Activated CD4-positive, alpha-beta T cell treated with anti-CD3 and anti-CD28 coated beads, Interleukin-2, amount 50 U/mL, for 48 hours (primary cell): ENCODE data around the gene CT45A3.
"Not testable (repeated sequence)": the region's sequence is repeated elsewhere in the genome, so short reads cannot be mapped to it uniquely, and the experiment has no call there.

ENCODE experiments used
- DNase-seq, 2 experiments: peaks; one replicate each; pipeline ENCODE4 v3.0.0-alpha.2; 2020

CT45A3 gene, protein sequence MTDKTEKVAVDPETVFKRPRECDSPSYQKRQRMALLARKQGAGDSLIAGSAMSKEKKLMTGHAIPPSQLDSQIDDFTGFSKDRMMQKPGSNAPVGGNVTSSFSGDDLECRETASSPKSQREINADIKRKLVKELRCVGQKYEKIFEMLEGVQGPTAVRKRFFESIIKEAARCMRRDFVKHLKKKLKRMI

DNA sequence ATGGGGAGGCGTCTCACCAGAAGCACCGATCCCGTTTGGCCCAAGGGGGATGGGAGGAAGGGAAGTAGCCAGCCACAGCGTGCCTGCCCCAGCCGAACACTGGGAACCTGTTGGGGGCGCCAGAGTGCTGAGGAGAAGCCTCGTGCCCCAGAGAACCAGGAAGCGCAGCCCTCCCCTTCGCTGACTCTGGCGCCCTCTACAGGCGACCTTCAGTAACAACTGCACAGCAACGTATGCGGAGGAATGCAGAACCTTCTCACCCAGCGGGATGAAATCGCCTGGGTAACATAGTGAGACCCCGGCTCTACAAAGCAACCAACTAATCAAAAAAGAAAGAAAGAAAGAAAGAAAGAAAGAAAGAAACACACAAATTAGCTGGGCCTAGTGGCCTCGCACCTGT, at the start of gene CT45A3:
TSS of gene CT45A3 (minus strand) at position 101 of the 400 bp plus-strand sequence. CDS start 3,747 bp downstream, outside the sequence.
- DNase-seq, result not testable (repeated sequence)

DNA sequence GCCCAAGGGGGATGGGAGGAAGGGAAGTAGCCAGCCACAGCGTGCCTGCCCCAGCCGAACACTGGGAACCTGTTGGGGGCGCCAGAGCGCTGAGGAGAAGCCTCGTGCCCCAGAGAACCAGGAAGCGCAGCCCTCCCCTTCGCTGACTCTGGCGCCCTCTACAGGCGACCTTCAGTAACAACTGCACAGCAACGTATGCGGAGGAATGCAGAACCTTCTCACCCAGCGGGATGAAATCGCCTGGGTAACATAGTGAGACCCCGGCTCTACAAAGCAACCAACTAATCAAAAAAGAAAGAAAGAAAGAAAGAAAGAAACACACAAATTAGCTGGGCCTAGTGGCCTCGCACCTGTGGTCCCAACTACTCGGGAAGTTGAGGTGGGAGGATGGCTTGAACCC, 34.7 kb upstream of the CT45A3 start, which contains the start of gene CT45A6:
TSS of gene CT45A6 (minus strand) at position 101 of the 400 bp plus-strand sequence. CDS start 3,794 bp downstream, outside the sequence.
- not testable (repeated sequence) for DNase-seq

DNA sequence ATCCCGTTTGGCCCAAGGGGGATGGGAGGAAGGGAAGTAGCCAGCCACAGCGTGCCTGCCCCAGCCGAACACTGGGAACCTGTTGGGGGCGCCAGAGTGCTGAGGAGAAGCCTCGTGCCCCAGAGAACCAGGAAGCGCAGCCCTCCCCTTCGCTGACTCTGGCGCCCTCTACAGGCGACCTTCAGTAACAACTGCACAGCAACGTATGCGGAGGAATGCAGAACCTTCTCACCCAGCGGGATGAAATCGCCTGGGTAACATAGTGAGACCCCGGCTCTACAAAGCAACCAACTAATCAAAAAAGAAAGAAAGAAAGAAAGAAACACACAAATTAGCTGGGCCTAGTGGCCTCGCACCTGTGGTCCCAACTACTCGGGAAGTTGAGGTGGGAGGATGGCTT, 17.4 kb upstream of the CT45A3 start, which contains the start of gene CT45A5:
TSS of gene CT45A5 (minus strand) at position 101 of the 400 bp plus-strand sequence. CDS start 3,774 bp downstream, outside the sequence.
- DNase-seq, result not testable (repeated sequence)

DNA sequence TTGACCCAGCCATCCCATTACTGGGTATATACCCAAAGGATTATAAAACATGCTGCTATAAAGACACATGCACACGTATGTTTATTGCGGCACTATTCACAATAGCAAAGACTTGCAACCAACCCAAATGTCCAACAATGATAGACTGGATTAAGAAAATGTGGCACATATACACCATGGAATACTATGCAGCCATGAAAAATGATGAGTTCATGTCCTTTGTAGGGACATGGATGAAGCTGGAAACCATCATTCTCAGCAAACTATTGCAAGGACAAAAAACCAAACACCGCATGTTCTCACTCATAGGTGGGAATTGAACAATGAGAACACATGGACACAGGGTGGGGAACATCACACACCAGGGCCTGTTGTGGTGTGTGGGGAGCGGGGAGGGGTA, 23.3 kb downstream of the CT45A3 start:
- DNase-seq, result not testable (repeated sequence)

DNA sequence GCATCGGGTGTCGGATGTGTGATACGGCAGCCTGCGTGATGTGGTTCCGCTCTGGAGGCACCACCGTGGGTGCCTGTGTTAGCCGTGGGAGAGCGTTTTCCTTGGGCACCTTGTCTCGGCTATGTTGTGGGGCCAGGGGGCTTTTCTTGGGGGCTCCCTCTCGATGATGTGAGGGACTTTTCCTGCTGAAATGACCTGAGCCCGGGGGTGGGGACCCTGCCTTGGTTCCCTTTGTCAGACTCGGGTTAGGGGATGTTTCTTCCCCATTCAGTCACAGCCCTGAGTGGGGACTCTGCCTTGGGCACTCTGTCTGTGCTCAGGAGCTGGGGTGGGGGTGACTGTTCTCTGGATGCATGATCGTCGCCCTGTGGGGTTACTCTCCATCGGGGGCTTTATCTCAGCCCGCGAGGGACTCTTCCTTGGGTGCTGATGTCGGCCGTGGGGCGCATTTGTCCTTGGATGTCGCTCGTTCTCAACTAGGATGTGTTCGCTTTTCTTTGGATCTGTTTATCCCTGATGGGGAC, 26.7 kb downstream of the CT45A3 start:
- DNase-seq, result no peak

DNA sequence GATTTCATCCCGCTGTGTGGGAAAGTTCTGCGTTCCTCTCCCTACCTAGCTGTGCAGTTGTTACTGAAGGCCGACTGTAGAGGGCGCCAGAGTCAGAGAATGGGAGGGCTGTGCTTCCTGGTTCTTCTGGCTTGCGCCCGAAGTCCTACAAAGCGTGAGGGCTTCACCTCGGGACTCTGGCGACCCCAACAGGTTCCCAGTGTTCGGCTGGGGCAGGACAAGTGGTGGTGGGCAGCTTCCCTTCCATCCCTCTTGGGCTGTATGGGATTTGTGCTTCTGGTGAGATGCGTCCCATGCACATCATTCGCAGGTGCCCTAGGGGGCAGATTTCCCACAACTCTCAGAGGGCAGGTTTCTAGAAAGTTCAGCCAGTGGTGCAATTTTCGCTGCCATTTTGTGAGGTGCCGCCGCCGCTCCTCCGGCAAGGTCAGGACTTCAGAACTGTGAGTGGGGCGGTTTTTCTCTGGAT, 27.3 kb downstream of the CT45A3 start:
- DNase-seq, result peak; percentile 58 to 66

DNA sequence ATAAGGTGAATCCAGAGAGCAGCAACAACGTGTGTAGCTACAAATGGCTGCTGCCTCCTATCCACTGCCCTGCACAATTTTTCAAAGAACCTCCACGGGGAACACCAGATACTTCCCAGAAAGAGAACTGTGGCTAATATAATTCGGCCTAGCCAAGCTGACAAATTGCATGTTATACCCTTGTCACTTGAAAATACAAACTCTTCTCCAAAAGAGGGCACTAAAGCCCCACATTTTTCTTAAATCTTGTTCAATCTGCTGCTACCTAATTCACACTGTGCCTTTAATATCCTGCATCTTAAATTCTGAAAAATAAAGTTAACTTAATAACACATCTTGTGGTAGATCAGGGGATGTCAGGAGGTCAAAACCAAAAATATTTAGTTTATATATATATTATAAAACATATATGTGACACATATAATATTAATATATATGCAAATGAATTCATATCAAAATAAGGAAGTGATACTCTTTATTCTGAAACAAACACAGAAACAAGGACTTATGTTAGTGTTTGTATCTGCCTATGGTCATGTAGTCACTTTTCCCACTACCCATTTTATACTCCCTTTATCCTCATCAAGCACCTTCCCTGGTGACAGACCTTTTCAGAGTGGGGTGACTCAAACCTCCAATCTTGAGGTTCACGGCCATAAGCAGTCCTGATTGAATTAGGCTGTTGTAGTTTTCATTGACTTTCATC, 30.5 kb downstream of the CT45A3 start:
- no peak for DNase-seq

DNA sequence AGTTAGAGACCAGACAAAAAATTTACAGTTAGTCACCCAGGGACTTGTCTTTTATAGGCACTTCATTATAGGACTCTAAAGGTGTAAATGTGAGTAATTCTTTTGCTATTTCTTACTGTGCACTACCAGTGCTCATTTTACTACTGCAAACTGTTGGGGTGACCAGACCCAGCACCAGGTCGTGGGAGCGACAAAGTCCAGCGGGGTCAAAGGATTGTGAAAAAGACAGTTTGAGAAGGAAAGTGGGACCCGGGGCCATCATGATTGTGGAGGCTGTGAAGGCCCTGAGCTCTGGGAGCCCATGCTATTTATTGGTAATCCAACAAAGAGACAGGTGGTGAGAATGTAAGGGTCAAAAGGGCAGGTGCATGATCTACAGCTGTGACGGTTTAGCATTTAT, 33.3 kb downstream of the CT45A3 start:
- not testable (repeated sequence) for DNase-seq

DNA sequence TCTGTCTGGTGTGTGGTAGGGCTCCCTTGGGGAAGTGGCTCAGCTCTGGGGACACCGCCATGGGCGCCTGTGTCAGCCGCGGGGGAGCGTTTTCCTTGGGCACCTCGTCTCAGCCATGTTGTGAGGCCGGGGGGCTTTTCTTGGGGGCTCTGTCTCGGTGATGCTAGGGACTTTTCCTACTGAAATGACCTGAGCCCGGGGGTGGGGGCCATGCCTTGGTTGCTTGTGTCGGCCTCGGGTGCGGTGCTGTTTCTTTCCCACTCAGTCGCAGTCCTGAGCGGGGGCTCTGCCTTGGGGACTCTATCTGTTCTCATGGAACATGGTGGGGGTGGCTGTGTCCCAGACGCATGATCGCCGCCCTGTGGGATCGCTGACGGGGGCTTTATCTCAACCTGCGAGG, 54.2 kb downstream of the CT45A3 start:
- DNase-seq, result no peak

DNA sequence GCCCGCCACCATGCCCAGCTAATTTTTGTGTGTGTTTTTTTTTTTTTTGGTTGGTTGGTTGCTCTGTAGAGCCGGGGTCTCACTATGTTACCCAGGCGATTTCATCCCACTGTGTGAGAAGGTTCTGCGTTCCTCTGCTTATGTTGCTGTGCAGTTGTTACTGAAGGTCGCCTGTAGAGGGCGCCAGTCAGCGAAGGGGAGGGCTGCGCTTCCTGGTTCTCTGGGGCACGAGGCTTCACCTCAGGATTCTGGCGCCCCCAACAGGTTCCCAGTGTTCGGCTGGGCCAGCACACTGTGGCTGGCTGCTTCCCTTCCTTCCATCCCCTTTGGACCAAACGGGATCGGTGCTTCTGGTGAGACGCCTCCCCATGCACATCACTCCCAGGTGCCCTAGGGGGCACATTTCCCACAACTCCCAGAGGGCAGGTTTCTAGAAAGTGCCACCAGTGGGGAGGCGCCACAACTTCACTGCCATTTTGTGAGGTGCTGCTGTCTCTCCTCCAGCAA, 54.8 kb downstream of the CT45A3 start, which contains the start of gene CT45A1:
TSS of gene CT45A1 (plus strand) at position 457 of the 507 bp plus-strand sequence. CDS start 5,302 bp downstream, outside the sequence.
- DNase-seq, result peak; percentile 7 to 21
